ENCODE data around the gene POM121C.
"Not testable (repeated sequence)": the region's sequence is repeated elsewhere in the genome, so short reads cannot be mapped to it uniquely, and the experiment has no call there.

POM121C gene

GRCh38 chr7:75485979-75486643, at the start of gene POM121C:
Gene POM121C, minus strand, starts transcription at chr7:75486299. Its CDS starts 44,803 bp downstream, at chr7:75441496.
- DNase-seq (ENCODE audit: low spot score), result peak; percentile 93

DNA sequence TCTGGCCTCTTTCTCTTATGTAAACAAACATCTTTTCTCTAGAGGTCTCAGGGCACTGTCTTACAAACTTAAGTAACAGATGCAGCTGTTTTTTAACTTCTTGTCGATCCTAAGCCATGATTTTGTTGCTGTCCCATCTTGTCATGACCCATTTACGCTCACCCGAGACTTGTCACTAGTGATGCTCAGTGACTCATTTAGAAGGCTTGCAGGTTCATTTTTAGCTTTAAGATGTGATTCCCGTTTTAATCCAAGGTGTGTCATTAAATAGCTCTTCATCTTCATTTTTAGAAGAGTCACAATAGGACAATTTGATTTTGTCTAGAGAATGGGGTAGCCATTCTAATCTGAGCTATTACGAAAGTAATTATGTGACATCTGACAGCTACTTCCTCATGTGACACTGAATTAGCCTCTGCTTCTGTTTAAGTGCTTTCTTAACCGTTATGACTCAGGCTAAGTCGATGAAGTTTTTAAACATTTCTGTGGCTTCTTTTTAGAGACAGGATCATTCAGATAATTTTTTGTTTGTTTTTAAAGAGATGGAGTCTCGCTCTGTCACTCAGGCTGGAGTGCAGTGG, 48.7 kb upstream of the POM121C start:
- DNase-seq (ENCODE audit: low spot score), result peak; percentile 49

- no peak for DNase-seq (ENCODE audit: low spot score)
These were observed 47.8 kb upstream of the POM121C start for GRCh38 chr7:75533926-75534325.

DNA sequence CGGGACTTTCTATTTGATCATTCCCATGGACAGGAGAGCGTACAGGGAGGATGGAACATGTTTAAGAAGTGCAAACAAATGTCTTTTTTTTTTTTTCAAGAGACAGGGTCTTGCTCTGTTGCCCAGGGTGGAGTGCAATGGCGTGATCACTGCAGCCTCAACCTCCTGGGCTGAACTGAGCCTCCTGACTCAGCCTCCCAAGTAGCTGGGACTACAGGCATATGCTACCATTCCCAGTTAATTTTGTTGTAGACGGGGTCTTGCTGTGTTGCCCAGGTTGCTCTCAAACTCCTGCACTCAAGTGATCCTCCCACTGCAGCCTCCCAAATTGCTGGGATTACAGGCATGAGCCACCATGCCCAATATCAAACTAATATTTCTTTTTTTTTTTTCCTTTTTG, 46.5 kb upstream of the POM121C start:
- no peak for DNase-seq (ENCODE audit: low spot score)

- no peak for DNase-seq (ENCODE audit: low spot score)
These were observed 45.3 kb upstream of the POM121C start for GRCh38 chr7:75531359-75531821.

DNA sequence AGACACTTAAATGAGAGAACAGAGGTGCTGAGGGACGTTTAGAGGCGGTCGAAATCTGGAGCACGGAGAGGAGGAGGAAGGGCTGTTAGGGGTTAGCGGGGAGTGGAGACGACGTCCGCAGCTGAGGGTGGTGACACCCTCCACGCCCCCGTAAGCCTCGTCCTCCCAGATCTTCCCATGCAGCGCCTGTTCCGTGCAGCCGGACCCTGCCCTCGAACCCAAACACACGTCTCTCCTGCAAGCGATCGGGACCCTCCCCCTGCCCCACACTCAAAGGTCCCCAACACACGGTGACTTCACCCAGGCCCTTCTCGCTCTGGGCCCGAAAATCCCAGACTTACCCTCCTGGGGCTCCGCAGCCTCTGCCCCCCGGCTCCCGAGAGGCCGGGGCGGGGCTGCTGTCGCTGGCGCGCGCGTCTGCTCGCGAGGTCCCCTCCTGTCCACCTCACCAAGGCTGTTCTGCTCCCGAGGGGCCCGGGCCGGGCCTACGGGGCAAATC, 41.2 kb upstream of the POM121C start:
- not testable (repeated sequence) for DNase-seq (ENCODE audit: low spot score)

- not testable (repeated sequence) for DNase-seq (ENCODE audit: low spot score)
These were observed 35.6 kb upstream of the POM121C start for GRCh38 chr7:75521727-75522126.

DNA sequence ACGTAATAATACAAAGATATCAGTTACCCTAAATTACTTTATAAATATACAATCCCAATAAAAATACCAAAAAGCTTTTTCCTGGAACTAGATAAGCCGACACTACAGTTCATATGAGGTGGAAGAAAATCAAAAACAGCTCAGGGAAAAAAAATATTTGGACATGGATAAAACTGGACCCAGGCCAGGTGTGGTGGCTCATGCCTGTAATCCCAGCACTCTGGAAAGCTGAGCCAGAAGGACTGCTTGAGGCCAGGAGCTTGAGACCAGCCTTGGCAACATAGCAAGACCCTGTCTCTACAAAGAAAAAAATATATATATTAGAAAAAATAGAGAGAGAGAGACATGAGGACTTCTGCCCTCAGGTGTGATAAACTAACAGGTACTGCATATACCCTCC, 32.7 kb upstream of the POM121C start:
- DNase-seq (ENCODE audit: low spot score), result not testable (repeated sequence)

DNA sequence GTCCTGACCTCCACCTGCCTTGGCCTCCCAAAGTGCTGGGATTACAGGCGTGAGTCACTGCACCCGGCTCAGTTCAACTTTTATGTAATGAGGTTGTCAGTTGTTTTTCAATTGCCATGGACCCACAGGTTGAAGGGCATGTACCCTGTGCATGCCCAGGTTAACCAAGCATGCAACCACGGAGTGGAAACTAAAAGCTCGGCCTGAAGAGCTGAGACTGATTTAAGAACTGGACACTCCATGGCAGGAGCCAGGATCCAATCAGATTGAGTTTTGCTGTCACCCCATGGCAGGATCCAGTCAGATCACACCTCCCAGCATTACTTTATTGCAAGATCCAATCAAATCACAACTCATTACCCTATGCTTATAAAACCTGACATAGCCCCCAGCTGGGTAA, 22.9 kb upstream of the POM121C start:
- not testable (repeated sequence) for DNase-seq (ENCODE audit: low spot score)

DNA sequence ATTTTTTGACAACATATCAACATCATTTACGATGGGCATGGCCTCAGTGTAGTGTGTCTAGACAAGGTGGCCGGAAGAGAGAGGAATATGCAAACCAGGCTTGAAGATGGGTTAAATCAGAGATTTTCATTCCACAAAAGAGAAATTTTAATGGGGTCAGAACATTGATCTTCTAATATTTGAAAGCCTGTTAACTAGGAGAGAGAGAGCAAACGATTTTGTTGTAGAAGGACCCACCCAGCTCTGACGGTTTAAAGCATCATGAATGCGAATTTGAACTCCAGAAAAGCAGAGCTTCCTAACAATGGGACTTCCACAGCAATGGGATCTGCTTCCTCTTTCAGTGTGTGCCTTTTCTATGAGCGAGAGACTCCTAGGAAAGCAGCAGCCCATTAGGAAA, 5.9 kb upstream of the POM121C start, which contains the start of gene SPDYE5:
SPDYE5 (plus strand) TSS at position 301 of the 400 bp plus-strand sequence. CDS start 1,728 bp downstream, outside the sequence.
- not testable (repeated sequence) for DNase-seq (ENCODE audit: low spot score)

- peak; percentile 10 for DNase-seq (ENCODE audit: low spot score)
These were observed 632 bp downstream of the POM121C start for GRCh38 chr7:75485355-75485978.

- not testable (repeated sequence) for DNase-seq (ENCODE audit: low spot score)
These were observed 5.8 kb downstream of the POM121C start for GRCh38 chr7:75480313-75480712.

DNA sequence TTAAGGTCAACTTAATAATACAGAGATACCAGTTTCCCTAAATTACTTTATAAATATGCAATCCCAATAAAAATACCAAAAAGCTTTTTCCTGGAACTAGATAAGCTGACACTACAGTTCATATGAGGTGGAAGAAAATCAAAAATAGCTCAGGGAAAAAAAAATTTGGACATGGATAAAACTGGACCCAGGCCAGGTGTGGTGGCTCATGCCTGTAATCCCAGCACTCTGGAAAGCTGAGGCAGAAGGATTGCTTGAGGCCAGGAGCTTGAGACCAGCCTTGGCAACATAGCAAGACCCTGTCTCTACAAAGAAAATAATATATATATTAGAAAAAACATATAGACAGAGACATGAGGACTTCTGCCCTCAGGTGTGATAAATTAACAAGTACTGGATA, 8.6 kb downstream of the POM121C start:
- DNase-seq (ENCODE audit: low spot score), result not testable (repeated sequence)

- DNase-seq (ENCODE audit: low spot score), result not testable (repeated sequence)
These were observed 15.9 kb downstream of the POM121C start for GRCh38 chr7:75470166-75470565.

- not testable (repeated sequence) for DNase-seq (ENCODE audit: low spot score)
These were observed 25.6 kb downstream of the POM121C start for GRCh38 chr7:75460541-75460940.

DNA sequence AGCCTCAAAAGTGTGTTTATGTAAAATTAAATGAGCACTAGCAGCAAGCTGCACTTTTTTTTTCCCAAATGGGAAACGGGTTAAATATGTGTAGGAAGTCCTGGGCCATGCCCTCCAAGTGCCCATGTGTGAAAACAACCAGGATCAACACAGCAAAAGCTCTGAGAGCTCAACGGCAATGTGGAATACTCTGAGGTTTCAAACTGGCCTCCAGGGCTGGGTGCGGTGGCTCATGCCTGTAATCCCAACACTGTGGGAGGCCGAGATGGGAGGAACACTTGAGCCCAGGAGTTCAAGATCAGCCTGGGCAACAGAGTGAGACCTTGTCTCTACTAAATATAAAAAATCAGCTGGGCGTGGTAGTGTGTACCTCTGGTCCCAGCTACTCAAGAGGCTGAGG, 28.1 kb downstream of the POM121C start:
- not testable (repeated sequence) for DNase-seq (ENCODE audit: low spot score)

DNA sequence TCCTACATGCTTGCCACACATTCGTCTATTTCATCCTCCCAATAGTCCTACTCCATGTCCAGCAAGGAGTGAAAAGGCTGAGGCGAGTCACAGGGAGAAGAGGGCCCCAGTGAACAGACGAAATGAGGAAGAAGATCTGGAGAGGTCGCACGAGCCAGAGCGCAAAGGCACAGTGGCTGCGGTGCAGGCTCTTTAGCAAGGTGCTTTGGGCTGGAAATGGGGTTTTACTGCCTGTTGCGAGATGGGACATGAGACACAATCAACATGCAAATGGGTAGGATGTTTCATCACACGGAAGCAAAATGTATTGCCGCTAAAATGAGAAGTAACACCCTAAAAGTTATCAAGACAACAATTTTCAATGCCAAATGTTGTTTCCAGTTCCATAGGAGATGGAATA, 29.7 kb downstream of the POM121C start:
- not testable (repeated sequence) for DNase-seq (ENCODE audit: low spot score)

GRCh38 chr7:75452494-75452955, 33.6 kb downstream of the POM121C start:
- DNase-seq (ENCODE audit: low spot score), result not testable (repeated sequence)

DNA sequence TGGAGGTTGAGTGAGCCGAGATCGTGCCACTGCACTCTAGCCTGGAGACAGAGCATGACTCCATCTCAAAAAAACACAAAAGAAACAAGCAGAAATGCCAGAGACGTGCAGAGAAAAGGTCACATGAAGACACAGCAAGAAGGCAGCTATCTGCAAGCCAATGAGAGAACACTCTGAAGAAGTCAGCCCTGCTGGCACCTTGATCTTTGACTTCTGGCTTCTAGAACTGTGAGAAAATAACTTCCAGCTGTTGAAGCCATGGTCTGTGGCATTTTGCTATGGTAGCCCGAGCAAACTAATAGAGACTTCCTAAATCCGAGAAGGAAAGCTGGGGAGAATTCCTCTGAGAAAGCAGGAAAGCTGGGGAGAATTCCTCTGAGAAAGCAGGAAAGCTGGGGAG, 36.2 kb downstream of the POM121C start:
- not testable (repeated sequence) for DNase-seq (ENCODE audit: low spot score)

- DNase-seq (ENCODE audit: low spot score), result not testable (repeated sequence)
These were observed 43.5 kb downstream of the POM121C start for GRCh38 chr7:75442465-75443111.

DNA sequence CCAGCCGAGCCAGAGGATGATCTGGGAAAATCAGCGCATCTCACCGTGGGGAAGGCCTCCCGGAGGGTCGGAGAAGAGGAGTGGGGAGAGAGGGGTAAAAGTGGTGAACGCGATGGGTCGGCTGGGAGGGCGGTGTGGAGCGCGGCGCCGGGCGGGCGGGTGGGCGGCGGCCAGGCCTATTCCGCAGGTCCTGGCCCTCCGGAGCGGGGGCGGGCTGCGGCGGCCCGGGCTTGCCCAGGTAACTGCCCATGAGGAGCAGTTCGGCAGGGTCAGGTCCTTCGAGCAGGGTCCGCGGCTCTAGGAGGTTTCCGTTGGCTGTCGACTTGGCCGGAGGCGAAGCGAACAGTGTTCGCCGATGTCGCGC, 44.0 kb downstream of the POM121C start:
- DNase-seq (ENCODE audit: low spot score), result not testable (repeated sequence)

- DNase-seq (ENCODE audit: low spot score), result not testable (repeated sequence)
These were observed 47.1 kb downstream of the POM121C start for GRCh38 chr7:75439000-75439399.
